Nephron (organoid): ENCODE results near the gene FFAR1.

ENCODE experiments used
- H3K27ac Mint-ChIP-seq, 3 experiments: 2 replicates each; pipeline ENCODE4 v1.8.0; 2020; ENCODE audit warnings: mixed read lengths in 3 of 3, mild to moderate bottlenecking in 2 of 3, moderate library complexity in 1 of 3
- H3K27me3 Mint-ChIP-seq: 2 replicates; pipeline ENCODE4 v1.8.0; 2021; ENCODE audit warnings: low read depth, mild to moderate bottlenecking, moderate library complexity, mixed read lengths
- H3K36me3 Mint-ChIP-seq: 2 replicates; pipeline ENCODE4 v1.8.0; 2020; ENCODE audit warnings: low read depth, mixed read lengths
- H3K4me1 Mint-ChIP-seq: 2 replicates; pipeline ENCODE4 v1.8.0; 2020; ENCODE audit warnings: mixed read lengths
- H3K4me3 Mint-ChIP-seq, 3 experiments: 2 replicates each; pipeline ENCODE4 v1.8.0; 2020; ENCODE audit warnings: mild to moderate bottlenecking in 3 of 3, mixed read lengths in 3 of 3, moderate library complexity in 2 of 3
- H3K9me3 Mint-ChIP-seq: 2 replicates; pipeline ENCODE4 v1.8.0; 2020; ENCODE audit warnings: mixed read lengths
- TF ChIP-seq, protein P1 (sequence below), 3 experiments: fragments of 200-600 bp; sonication (generic); IDR thresholded peaks; one replicate each; pipeline ENCODE4 v1.5.0; 2021; ENCODE audit warnings: antibody characterized with exemption in 3 of 3; ENCODE audit not compliant: unreplicated experiment in 3 of 3

The FFAR1 gene

DNA sequence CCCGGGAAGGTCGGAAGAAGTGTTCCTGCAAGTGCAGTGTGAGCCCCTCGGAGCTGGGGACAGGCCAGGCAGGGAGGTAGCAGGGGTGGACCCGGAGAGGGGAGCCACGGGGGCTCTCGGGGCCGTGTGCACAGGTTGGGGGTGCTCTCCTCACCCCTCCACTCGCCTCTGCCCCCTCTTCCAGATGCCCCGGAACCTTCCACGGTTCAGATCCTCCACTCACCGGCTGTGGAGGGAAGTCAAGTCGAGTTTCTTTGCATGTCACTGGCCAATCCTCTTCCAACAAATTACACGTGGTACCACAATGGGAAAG, 9.8 kb upstream of the FFAR1 start:
- Mint-ChIP-seq H3K9me3 (no peaks in the 10 kb centered on the region), H3K4me3 (no peak overlapping the region), H3K27ac (no peak overlapping the region), H3K27me3 (peaks cover 22% of the 10 kb centered on the region), H3K4me1 (no peaks in the 10 kb centered on the region), H3K36me3 (no peaks in the 10 kb centered on the region)
- TF ChIP-seq, protein P1, sequence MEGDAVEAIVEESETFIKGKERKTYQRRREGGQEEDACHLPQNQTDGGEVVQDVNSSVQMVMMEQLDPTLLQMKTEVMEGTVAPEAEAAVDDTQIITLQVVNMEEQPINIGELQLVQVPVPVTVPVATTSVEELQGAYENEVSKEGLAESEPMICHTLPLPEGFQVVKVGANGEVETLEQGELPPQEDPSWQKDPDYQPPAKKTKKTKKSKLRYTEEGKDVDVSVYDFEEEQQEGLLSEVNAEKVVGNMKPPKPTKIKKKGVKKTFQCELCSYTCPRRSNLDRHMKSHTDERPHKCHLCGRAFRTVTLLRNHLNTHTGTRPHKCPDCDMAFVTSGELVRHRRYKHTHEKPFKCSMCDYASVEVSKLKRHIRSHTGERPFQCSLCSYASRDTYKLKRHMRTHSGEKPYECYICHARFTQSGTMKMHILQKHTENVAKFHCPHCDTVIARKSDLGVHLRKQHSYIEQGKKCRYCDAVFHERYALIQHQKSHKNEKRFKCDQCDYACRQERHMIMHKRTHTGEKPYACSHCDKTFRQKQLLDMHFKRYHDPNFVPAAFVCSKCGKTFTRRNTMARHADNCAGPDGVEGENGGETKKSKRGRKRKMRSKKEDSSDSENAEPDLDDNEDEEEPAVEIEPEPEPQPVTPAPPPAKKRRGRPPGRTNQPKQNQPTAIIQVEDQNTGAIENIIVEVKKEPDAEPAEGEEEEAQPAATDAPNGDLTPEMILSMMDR (IDR thresholded peaks at IDR 0.05; ENCODE audit: unreplicated experiment in 3 of 3): no peak

DNA sequence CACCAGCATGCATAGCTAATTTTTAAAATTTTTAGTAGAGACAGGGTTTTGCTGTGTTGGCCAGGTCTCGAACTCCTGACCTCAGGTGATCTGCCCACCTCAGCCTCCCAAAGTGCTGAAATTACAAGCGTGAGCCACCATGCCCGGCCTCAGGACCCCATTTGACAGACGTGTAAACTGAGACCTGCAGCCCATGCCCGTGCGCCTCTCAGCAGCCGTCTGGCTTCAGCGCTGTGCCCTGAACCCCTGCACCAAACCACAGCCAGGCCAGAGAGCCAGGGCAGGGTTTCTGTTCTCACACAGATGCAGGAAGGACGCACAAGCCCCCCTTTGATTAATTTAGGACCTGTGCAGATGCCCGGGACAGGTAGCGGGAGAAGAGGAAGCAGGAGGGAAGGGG, 7.3 kb upstream of the FFAR1 start:
- Mint-ChIP-seq H3K4me3 (no peak overlapping the region), H3K9me3 (no peaks in the 10 kb centered on the region)

DNA sequence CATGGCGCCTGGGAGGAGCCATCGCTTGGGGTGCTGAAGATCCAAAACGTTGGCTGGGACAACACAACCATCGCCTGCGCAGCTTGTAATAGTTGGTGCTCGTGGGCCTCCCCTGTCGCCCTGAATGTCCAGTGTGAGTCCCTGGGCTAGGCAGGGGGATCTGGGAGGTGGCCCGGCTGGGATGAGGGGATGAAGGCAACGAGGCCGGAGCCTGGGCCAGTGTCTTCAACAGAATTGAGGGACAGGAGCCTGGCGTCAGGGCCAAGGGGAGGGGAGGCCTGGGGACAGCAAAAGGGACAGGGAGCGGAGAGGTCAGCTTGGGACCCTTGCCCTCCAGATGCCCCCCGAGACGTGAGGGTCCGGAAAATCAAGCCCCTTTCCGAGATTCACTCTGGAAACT, 6.7 kb upstream of the FFAR1 start:
- no peak overlapping the region for H3K27ac Mint-ChIP-seq
- H3K4me3 Mint-ChIP-seq: no peak overlapping the region
- TF ChIP-seq, protein P1 (IDR thresholded peaks at IDR 0.05; ENCODE audit: unreplicated experiment in 3 of 3): no peak
- no peaks in the 10 kb centered on the region for H3K9me3 Mint-ChIP-seq
- no peaks in the 10 kb centered on the region for H3K36me3 Mint-ChIP-seq
- peaks cover 19% of the 10 kb centered on the region for H3K27me3 Mint-ChIP-seq
- H3K4me1 Mint-ChIP-seq: no peaks in the 10 kb centered on the region

More for the DNA sequence above, 7.3 kb upstream of the FFAR1 start:
- Mint-ChIP-seq H3K27ac (no peak overlapping the region), H3K27me3 (peaks cover 16% of the 10 kb centered on the region), H3K4me1 (no peaks in the 10 kb centered on the region), H3K36me3 (no peaks in the 10 kb centered on the region)
- TF ChIP-seq, protein P1 (IDR thresholded peaks at IDR 0.05; ENCODE audit: unreplicated experiment in 3 of 3): no peak

DNA sequence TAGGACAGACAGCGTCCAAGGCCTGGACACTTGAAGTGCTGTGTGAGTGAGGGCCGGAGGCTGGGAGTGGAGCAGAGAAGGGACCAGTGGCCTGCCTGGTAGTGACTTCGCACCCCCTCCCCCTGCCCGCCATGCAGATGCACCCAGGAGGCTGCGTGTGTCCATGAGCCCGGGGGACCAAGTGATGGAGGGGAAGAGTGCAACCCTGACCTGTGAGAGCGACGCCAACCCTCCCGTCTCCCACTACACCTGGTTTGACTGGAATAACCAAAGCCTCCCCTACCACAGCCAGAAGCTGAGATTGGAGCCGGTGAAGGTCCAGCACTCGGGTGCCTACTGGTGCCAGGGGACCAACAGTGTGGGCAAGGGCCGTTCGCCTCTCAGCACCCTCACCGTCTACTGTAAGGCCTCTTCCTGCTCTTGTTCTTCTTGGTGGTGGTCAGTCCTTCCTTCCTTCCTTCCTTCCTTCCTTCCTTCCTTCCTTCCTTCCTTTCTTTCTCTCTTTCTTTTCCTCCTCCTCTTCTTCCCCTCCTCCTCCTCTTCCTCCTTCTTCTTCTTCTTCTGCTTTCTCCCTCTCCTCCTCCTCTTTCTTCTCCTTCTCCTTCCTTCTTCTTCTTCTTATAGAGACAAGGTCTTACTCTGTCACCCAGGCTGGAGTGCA, 6.0 kb upstream of the FFAR1 start:
- Mint-ChIP-seq H3K4me1 (no peaks in the 10 kb centered on the region), H3K4me3 (no peak overlapping the region), H3K9me3 (no peaks in the 10 kb centered on the region), H3K36me3 (no peaks in the 10 kb centered on the region), H3K27ac (no peak overlapping the region), H3K27me3 (peaks cover 15% of the 10 kb centered on the region)
- TF ChIP-seq, protein P1 (IDR thresholded peaks at IDR 0.05; ENCODE audit: unreplicated experiment in 3 of 3): no peak

DNA sequence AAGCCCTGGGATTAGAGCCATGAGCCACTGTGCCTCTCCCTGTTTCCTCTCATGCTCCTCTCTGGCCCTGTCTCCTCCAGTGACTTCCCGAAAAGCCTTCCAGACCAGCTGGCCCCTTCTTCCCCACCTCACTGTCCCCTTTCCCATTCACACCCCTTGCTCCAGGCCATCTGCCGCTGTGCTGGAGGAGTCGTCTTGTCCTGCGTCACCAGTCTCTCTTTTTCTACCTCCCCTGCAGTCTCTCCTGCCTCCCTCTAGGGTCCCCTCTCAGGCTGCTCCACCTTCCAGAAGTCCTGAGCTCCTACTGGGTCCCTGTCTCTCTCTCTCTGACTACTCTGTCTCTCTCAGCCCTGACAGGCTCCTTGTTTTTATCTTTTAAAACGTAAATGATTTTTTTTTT, 5.3 kb upstream of the FFAR1 start:
- TF ChIP-seq, protein P1 (IDR thresholded peaks at IDR 0.05; ENCODE audit: unreplicated experiment in 3 of 3): no peak
- no peak overlapping the region for H3K27ac Mint-ChIP-seq
- no peaks in the 10 kb centered on the region for H3K4me1 Mint-ChIP-seq
- no peak overlapping the region for H3K4me3 Mint-ChIP-seq
- no peaks in the 10 kb centered on the region for H3K9me3 Mint-ChIP-seq
- H3K27me3 Mint-ChIP-seq: peaks cover 16% of the 10 kb centered on the region
- H3K36me3 Mint-ChIP-seq: no peaks in the 10 kb centered on the region

DNA sequence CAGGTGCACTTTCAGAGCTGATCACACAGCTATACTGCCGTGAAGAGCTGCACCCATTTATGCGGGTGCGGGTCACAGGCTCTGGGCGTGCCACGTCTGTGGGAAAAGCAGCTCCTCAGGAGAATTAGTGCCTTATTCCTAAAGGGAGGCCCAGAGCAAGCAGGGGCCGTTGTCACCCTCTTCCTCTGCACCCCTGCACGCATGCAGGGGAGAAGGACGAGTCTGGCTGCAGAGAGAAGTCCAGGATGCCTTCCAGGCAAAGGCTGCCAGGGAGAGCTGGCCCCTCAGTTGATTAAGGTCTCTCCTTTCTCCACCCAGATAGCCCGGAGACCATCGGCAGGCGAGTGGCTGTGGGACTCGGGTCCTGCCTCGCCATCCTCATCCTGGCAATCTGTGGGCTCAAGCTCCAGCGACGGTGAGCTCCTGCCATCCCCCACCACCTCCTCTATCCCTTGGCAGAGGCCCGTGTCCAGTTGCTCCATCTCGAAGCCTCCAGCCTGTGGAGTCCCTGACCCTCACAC, 3.1 kb upstream of the FFAR1 start:
- no peaks in the 10 kb centered on the region for H3K4me1 Mint-ChIP-seq
- H3K4me3 Mint-ChIP-seq: no peak overlapping the region
- H3K9me3 Mint-ChIP-seq: no peaks in the 10 kb centered on the region
- H3K36me3 Mint-ChIP-seq: no peaks in the 10 kb centered on the region
- H3K27me3 Mint-ChIP-seq: peaks cover 27% of the 10 kb centered on the region
- TF ChIP-seq, protein P1 (IDR thresholded peaks at IDR 0.05; ENCODE audit: unreplicated experiment in 3 of 3): no peak
- no peak overlapping the region for H3K27ac Mint-ChIP-seq
